ENCODE data around the gene PCCA. TPM values are rescaled to one million over a fixed set of nuclear protein-coding genes. Genes with fewer than 3 reads are reported as not detected.

The PCCA gene
- total RNA-seq, 1 experiment from 2014 or later = 52.8 TPM

GRCh38 chr13:100483841-100484381 lies 395.0 kb downstream of the PCCA start (continued):
- TF ChIP-seq ATF1 (CRISPR knock-in tag; IDR thresholded peaks at IDR 0.05) (no peak), SOX15 (CRISPR knock-in tag; IDR thresholded peaks at IDR 0.05) (no peak), STAT6 (CRISPR knock-in tag; conservative IDR thresholded peaks at IDR 0.05; ENCODE audit: low read depth) (no peak), PRRX2 (CRISPR knock-in tag; IDR thresholded peaks at IDR 0.05) (no peak), ZNF423 (CRISPR knock-in tag; IDR thresholded peaks at IDR 0.05) (no peak), HMGA2 (CRISPR knock-in tag; IDR thresholded peaks at IDR 0.05) (no peak), ZNF263 (CRISPR knock-in tag; IDR thresholded peaks at IDR 0.05; ENCODE audit: low read depth) (no peak), CTCF (IDR thresholded peaks at IDR 0.05) (no peak), NR3C1 (CRISPR knock-in tag; conservative IDR thresholded peaks at IDR 0.05; ENCODE audit: low read depth) (no peak), RORB (CRISPR knock-in tag; IDR thresholded peaks at IDR 0.05) (no peak), CREB1 (CRISPR knock-in tag; IDR thresholded peaks at IDR 0.05) (no peak), ZNF121 (CRISPR knock-in tag; IDR thresholded peaks at IDR 0.05) (no peak), FOXJ3 (CRISPR knock-in tag; IDR thresholded peaks at IDR 0.05; ENCODE audit: borderline replicate concordance) (no peak)

- DNase-seq (ENCODE audit: low spot score) = no peak
- POLR2A ChIA-PET = no interaction called here
- Mint-ChIP-seq H3K27me3 (ENCODE audit: low read depth) (no peaks in the 10 kb centered on the region), H3K27ac (peak overlapping the region; percentile 14), H3K4me3 (no peak overlapping the region), H3K4me1 (peaks cover 53% of the 10 kb centered on the region), H3K36me3 (0 out of 2 replicates have a peak, but pooled peaks cover 2% of the 10 kb centered on the region), H3K9me3 (no peaks in the 10 kb centered on the region)
- no peak; the same call in 1 of the 2 replicates for ATAC-seq
- CTCF ChIA-PET = interaction anchor here (0.6 to 0.7 kb wide), 2 partner anchors 9 to 30 kb away, joined by 3 read pairs; no protein-coding TSS in a partner anchor
- no peak for TF ChIP-seq AR (CRISPR knock-in tag; IDR thresholded peaks at IDR 0.05)
- TF ChIP-seq USF2 (CRISPR knock-in tag; IDR thresholded peaks at IDR 0.05) = no peak
- TF ChIP-seq CTCF (IDR thresholded peaks at IDR 0.05) = no peak
- TF ChIP-seq SMAD3 (CRISPR knock-in tag; IDR thresholded peaks at IDR 0.05; ENCODE audit: borderline replicate concordance) = no peak
- no peak for TF ChIP-seq ZBTB43 (CRISPR knock-in tag; IDR thresholded peaks at IDR 0.05)
- TF ChIP-seq ZNF671 (CRISPR knock-in tag; IDR thresholded peaks at IDR 0.05) = no peak
- TF ChIP-seq ZNF121 (CRISPR knock-in tag; IDR thresholded peaks at IDR 0.05) = no peak
- no peak for TF ChIP-seq ZNF396 (CRISPR knock-in tag; IDR thresholded peaks at IDR 0.05; ENCODE audit: borderline replicate concordance)
- TF ChIP-seq ZNF232 (CRISPR knock-in tag; IDR thresholded peaks at IDR 0.05) = no peak
- no peak for TF ChIP-seq PREB (CRISPR knock-in tag; IDR thresholded peaks at IDR 0.05; ENCODE audit: borderline replicate concordance)
- no peak for TF ChIP-seq MLX (CRISPR knock-in tag; IDR thresholded peaks at IDR 0.05)
These were observed 395.8 kb downstream of the PCCA start for GRCh38 chr13:100484702-100485101.
